GM10847 (cell line): ENCODE data around the gene IFNG-AS1.

Experiments
- POLR2A ChIP-seq: IDR thresholded peaks from 2 replicates; pipeline ENCODE4 v1.6.1; 2011; ENCODE audit not compliant: insufficient read length; ENCODE audit errors: extremely low read depth

IFNG-AS1 gene

DNA sequence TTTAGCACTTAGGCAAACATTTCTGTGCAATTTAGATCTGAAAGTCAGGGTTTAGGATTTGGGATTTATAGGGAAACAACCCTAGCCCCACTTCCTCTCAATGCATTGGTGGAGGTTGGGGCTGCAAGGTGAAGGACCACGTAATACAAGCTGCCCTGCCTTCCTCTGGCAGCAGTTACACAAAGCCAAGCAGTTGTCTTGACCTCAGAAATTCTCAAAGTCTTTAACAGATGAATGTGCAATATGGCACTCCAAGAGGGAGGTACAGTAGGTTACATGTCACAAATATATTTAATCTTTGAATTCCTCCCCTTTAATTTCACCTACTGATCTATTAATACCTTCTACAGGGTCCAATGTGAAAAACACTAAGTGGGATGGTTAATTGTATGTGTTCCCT, 23.9 kb downstream of the IFNG-AS1 start:
- TF ChIP-seq POLR2A = no peak

DNA sequence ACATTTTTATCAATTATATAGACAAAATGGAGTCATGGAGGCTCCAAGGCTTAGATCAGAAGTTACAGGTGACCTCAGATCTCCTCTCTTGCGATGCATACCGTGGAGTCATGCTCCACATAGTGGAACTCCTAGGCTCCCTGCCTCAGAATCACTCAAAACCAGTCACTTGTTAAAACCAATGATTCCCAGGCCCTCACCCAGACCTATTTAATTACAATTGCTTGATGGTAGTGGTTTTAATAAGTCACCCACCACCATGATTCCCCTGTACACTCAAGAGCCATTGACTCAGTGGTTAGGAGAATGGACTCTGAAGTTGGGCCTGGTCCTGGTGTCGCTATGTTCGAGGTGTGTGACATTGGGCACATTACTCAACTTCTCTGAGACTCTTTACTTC, 26.9 kb downstream of the IFNG-AS1 start:
- TF ChIP-seq POLR2A = no peak

DNA sequence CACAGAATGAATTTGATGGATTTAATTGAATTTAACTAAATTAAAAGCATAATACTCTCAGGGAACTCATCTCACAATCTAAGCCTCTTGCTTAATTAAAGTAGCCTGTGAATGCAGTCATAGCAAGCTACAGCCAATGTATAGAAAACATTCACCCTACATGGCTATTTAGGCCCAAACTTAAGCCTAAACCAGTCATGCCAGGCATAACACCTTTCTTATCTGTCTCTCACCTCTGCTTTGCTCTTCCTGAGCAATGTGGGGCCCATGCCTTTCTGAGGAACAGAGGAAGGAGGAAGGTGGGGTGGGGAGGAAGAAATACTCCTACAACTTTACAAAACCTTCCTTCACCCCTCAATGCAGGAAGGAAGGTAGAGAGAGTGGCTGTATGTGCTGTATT, 29.1 kb downstream of the IFNG-AS1 start:
- no peak for TF ChIP-seq POLR2A

DNA sequence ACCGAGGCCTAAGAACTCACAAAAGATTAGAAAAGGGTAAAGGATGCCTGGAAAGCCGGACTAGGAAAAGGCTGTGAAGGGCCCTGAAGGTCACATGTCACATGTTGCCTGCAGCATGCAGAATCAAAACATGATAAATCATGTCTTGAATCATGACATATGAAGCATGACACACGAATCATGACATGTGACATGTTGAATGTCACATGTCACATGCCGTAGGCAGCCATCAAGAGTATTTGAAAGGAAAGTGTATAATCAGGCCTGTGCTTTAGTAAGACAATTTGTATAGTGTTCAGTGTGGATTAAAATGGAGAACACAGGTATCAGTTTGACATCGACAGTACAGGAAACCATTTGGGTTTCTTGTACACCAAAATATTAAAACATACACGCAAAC, 30.8 kb downstream of the IFNG-AS1 start:
- no peak for TF ChIP-seq POLR2A

DNA sequence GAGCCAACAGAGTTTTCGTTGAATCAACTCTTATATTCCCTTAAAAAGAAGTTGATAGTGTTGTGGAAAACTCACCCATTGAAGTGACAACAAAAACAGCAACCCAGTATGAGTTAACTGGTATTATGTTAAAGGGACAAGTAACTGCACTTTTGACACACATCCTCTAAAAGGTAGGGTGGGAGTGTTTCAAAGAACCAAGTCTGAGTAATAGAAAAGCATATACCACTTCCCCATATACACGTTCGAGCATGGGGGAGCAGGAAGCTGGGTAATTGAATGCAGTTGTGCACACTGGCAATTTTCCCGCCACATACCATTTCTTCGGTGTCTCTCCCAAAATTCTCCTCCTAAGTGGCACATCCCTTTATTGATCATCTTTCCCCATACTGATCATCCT, 31.5 kb downstream of the IFNG-AS1 start:
- no peak for TF ChIP-seq POLR2A

DNA sequence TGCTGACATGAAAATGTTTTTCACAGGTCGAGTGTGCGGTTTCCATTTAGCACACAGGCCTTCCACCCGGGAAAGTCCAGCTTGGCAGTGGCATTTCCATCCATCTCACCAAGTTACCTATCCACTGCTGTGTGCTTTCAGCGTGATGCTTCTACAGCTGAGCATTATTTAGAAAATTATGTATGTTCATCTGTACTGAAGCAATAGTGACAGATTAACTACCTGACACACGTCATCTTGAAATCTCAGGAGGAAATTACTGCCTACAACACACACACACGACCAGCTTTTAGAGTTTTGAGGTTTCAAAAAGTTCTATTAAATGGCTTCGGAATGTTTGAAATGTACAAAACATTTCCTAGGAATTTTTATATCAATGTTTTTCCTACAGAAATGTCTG, 39.4 kb downstream of the IFNG-AS1 start:
- TF ChIP-seq POLR2A = no peak

DNA sequence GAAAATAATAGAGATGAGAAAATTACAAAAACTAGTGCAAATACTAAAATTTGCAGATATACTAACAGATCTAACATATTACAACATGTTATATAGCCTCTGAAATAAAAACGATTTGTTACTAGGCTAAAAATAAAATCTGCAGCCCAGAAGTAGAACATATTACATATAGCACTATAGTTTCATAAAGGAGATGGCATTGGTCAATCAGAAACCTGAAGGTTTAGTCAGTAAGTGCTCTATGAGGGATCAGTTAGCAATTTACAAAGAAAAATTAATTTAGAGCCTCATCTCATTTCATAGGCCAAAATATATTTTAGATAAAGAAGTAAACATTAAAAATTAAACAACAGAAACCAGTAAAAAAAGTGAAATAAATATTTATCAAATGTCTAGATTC, 41.0 kb downstream of the IFNG-AS1 start:
- no peak for TF ChIP-seq POLR2A

DNA sequence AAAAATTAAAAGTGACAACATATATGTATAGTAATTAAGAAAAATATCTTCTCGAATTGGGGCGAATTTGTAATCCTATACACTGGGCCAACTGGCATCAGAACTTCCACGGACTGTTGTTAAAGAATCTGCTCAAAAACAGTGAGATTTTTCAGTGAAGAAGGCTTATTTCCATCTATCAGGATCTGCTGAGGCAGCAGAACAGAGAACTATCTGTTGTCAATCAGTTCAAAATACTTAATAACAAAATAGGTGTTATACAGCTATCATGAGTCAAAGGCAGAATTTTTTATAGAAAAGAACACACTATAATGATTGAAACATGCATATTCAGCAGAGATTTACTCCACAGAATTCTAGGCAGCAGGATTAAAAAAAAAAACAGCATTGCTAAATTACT, 41.9 kb downstream of the IFNG-AS1 start:
- TF ChIP-seq POLR2A = no peak

DNA sequence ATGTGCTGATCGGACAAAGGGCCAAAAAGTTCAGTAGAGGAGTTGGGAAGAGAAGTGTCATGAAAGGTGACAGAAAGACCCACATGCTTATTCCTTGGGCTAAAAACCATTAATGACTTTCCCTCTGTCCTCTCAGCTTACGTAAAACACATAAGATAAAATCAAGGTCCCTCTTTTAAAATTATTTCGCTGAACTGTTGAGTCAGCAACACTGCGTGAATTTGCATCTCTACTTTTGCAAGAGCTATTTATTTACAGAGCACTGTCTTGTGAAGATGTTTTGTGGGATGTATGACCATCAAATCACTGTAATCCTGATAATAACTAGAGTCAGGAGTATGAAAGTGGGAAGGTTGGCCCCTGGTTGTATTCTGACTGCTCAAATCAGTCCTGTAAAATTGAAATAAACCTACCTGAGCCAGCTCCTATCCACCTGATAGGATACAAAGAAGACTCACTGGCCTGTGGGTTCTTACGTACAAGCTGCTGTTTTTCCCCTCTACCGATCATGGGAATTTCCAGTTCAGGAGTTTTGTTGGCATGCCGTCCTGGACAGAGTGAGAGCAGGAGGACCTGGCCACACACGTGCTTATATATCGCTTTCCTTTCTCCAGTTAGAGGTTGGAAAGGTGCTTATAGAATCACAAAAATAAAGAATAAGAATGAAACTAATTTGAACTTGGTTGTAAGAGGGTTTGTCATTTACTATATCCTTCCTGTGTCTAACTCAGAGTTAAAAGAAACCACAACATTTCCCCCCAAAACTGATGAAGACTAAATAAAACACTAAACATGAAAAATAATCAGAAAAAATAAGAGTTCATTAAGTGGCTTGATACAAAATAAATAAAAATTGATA, 42.9 kb downstream of the IFNG-AS1 start:
- no peak for TF ChIP-seq POLR2A

DNA sequence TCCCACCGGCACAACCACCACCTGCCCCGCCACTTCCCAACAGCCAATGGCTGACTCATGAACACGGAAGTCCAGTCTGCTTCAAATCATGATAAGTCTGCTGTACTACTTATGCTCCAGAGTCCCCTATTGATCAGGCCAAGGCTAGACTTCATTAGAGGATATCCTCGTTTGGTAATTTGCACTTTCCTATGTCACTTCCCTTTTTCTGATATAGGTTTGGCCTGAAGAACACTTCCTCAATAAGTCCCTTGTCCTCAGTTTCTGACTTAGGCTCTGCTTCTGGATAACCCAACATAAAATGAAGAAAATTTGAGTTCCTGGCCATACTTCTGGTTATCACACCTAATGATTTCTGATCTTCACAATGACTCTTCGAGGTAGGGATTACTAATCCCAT, 45.3 kb downstream of the IFNG-AS1 start:
- TF ChIP-seq POLR2A = no peak

DNA sequence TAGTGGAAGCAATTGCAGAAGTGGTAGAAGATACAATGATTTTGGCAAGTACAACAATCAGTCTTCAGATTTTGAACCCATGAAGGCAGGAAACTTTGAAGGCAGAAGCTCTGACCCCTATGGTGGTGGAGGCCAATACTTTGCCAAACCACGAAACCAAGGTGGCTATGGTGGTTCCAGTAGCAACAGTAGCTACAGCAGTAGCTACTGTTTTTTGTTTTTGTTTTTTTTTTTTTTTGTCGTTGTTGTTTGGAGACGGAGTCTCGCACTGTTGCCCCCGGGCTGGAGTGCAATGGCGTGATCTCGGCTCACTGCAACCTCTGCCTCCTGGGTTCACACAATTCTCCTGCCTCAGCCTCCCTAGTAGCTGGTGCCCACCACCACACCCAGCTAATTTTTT, 47.4 kb downstream of the IFNG-AS1 start:
- TF ChIP-seq POLR2A = no peak

DNA sequence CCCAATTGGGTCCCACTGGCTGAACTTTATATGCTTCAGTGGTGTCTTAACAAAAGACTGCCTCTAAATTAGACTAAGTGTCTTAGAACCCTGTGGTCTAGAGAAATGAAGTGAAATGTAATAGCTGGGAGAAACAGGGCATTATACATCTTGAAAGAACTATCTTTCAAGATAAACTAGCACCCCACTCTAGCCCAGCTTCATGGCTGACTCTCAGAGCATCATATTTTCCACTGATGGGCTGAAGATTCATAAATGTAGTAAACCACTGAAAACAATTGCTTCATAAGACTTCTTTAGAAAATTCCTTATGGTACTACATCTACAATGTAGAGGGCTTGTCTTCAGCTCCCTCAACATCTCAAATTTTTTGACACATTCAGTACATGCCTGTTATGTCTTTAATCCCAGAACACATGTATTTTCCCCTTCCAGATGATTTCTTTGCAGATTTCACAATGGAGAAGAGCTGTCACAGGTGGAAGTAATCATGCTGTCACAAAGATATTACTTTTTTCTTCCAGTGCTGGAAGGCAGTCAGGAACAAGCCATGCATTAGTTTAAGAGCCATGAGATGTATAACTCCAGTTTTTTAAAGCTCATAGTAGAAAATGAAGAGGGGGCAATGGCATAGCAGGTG, 48.5 kb downstream of the IFNG-AS1 start:
- TF ChIP-seq POLR2A = no peak

DNA sequence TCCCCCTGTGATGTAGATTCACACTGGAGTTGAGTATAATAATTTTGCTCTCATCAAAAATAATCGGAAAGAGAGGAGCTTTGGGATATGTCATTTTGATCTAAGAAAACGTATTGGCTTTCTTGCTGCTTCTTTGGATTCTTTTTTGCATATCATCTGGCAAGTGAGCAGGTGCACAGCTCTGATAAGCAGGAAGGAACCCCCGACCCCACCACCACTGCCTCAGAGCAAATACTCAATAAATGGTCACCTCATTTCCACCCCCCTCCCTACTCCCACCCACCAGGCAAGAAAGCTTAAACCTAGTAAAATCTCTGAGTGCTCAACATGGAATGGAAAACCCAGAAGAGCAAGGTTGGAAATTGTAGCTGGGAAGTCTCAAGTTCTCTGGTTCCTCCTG, 49.4 kb downstream of the IFNG-AS1 start:
- no peak for TF ChIP-seq POLR2A

DNA sequence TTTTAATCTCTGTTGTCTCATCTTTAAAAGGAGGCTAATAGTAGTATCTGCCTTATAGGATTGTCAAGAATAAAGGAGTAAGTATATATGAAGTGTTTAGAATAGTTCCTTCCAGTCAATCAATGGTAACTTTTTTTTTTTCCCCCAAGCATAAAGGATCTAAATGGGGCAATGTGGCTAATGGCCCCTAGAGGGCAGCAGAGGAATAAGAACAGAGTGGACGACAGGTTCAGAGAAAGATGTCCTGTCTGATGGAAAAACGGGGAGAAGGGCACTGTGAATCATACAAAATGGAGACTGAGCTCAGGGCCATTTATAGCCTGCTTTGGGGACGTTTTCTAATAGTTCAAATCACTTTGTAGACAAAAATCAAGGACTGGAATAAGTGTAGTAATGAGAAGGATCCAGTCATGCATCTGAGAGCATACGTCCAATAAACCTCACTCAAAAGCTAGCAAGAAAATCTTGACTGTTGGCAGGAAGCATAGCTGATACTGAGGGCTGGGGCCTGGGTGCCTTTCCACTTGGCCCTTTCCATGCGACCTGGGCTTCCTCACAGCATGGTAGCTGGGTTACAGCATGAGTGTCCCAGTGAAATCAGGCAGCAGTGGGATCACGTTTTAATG, 51.3 kb downstream of the IFNG-AS1 start:
- TF ChIP-seq POLR2A = no peak

DNA sequence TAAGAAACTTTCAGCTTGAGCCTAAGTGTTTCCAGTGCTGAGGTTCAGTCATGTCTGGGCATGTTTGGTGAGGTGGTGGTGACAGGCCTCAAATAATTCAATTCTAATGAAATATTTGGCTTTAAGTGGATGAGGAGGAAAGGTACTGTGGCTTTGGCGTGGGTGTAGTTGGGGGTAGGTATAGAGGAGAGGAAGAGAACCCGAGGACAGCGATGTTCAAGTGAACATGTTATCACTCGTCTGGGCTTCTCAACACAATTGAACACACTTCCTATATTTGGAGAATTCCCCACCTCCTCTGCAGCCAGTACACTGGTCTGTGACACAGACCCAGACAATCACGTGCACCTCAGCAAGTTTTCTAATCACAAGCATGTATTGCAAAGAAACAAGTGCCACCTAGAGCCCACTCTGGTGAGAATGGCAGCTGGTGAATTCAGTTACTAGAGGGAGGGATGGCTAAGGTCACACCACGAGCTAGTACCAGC, 53.0 kb downstream of the IFNG-AS1 start:
- no peak for TF ChIP-seq POLR2A

DNA sequence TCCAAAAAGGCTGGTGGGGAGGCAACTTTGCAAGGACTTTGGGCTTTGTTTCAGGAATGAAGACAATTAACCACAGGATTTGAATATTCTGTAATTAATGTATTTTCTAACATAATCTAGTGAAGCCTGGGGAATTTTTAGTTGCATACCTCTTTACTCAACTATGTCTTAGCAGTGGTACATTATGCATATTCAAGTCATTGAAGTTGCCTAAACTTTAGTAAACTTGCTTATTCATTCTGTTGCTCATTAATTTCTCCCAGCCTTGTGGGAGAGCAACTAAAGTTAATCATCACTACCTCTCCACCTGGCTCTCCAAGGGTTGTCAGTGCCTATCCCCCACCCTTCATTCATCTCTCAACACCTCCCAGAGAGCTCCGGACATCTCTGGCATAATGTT, 54.2 kb downstream of the IFNG-AS1 start:
- no peak for TF ChIP-seq POLR2A
